A673 (cell line): ENCODE data around the gene ROR1.

Source experiments
- CTCF ChIP-seq: fragments of 300-800, 200-600 bp; sonication (generic); conservative IDR thresholded peaks from 2 replicates; pipeline ENCODE4 v1.5.1; 2017; ENCODE audit warnings: low read depth, mild to moderate bottlenecking, antibody characterized with exemption, low read length, moderate library complexity, mixed read lengths
- EZH2 ChIP-seq: fragments of 200-600 bp; sonication (generic); IDR thresholded peaks from 2 replicates; pipeline ENCODE4 v1.6.1; 2017; ENCODE audit warnings: borderline replicate concordance, low read depth, mild to moderate bottlenecking, mixed read lengths, antibody characterized with exemption, low read length; ENCODE audit not compliant: poor library complexity, severe bottlenecking

GRCh38 chr1:63884486-63884885 lies 110.7 kb downstream of the ROR1 start:
- TF ChIP-seq CTCF (no peak), EZH2 (no peak)
